GM23338 (cell line): ENCODE measurements around the gene ELL2.

ENCODE experiments used
- CREB1 ChIP-seq: fragments of 250-450 bp; sonication (Bioruptor Pico); IDR thresholded peaks from 2 replicates; pipeline ENCODE4 v1.5.0; 2020; ENCODE audit warnings: low read depth, mild to moderate bottlenecking, moderate library complexity
- CTCF ChIP-seq, 2 experiments: fragments of 200-600 bp in 1 of 2; sonication (generic) in 1 of 2; conservative IDR thresholded peaks; 2 replicates each; pipeline versions ENCODE4 v1.5.1 to v1.6.1; 2016 to 2017; ENCODE audit warnings: antibody characterized with exemption in 2 of 2, low read depth in 2 of 2, mild to moderate bottlenecking in 2 of 2, moderate library complexity in 1 of 2
- EZH2 ChIP-seq: fragments of 200-600 bp; sonication (generic); IDR thresholded peaks from one replicate; pipeline ENCODE4 v1.8.0; 2017; ENCODE audit warnings: antibody characterized with exemption, mild to moderate bottlenecking, low read depth; ENCODE audit not compliant: unreplicated experiment
- POLR2AphosphoS5 ChIP-seq: IDR thresholded peaks from 2 replicates; pipeline ENCODE4 v1.6.1; 2016; ENCODE audit warnings: antibody characterized with exemption, low read depth
- REST ChIP-seq: IDR thresholded peaks from one replicate; pipeline ENCODE4 v1.6.1; 2018; ENCODE audit warnings: antibody characterized with exemption; ENCODE audit not compliant: unreplicated experiment
- ZNF462 ChIP-seq: fragments of 250-450 bp; sonication (Bioruptor Pico); IDR thresholded peaks from 2 replicates; pipeline ENCODE4 v1.5.0; 2020; ENCODE audit warnings: mild to moderate bottlenecking, moderate library complexity

- TF ChIP-seq POLR2AphosphoS5 (no peak), EZH2 (no peak), CTCF (conservative IDR thresholded peaks at IDR 0.05; ENCODE audit: low read depth in 2 of 2) (no peak), REST (no peak), ZNF462 (CRISPR knock-in tag) (no peak), CREB1 (CRISPR knock-in tag) (no peak)
Measured at GRCh38 chr5:95884511-95884910, 77.1 kb downstream of the ELL2 start.
